ENCODE results near the gene ZBTB49.

Gene ZBTB49

GRCh38 chr4:4364061-4364460 lies 74.0 kb downstream of the ZBTB49 start:
- H3K27me3 ChIP-seq: peaks cover 0 to 12% of the 10 kb centered on the region in 2 donors
- H3K36me3 ChIP-seq: no peaks in the 10 kb centered on the region
- H3K4me3 ChIP-seq: no peak overlapping the region
- no peak for TF ChIP-seq CTCF (IDR thresholded peaks at IDR 0.05)
- H3K27ac ChIP-seq: no peak overlapping the region
- intact Hi-C loops (cut with DNase I; ENCODE audit: low total_unique reads): no loop called here
- no peaks in the 10 kb centered on the region for H3K4me1 ChIP-seq
- no peak for DNase-seq
- H3K9me3 ChIP-seq: no peaks in the 10 kb centered on the region

GRCh38 chr4:4364486-4365208 lies 74.6 kb downstream of the ZBTB49 start:
- H3K27me3 ChIP-seq: peaks cover 0 to 7% of the 10 kb centered on the region in 2 donors
- no peak overlapping the region for H3K27ac ChIP-seq
- DNase-seq: no peak
- TF ChIP-seq CTCF (IDR thresholded peaks at IDR 0.05): no peak
- no peaks in the 10 kb centered on the region for H3K36me3 ChIP-seq
- H3K4me3 ChIP-seq: no peak overlapping the region
- no peaks in the 10 kb centered on the region for H3K9me3 ChIP-seq
- no peaks in the 10 kb centered on the region for H3K4me1 ChIP-seq
- intact Hi-C loops (cut with DNase I; ENCODE audit: low total_unique reads): no loop called here

GRCh38 chr4:4368809-4369580 lies 78.9 kb downstream of the ZBTB49 start:
- intact Hi-C loops (cut with DNase I; ENCODE audit: low total_unique reads): no loop called here
- Histone ChIP-seq H3K27me3 (peaks cover 0 to 7% of the 10 kb centered on the region in 2 donors), H3K36me3 (no peaks in the 10 kb centered on the region), H3K4me3 (no peak overlapping the region), H3K4me1 (no peaks in the 10 kb centered on the region), H3K9me3 (no peaks in the 10 kb centered on the region), H3K27ac (no peak overlapping the region)
- no peak for DNase-seq
- TF ChIP-seq CTCF (IDR thresholded peaks at IDR 0.05): no peak

Data from tibial artery (tissue), 4 donors.